GM21786 (cell line): ENCODE results near the gene SCN8A.

Experiments
- ATAC-seq: cut with Tn5 transposase; IDR thresholded peaks from one replicate; pipeline ENCODE4 v1.9.1; 2021; ENCODE audit not compliant: unreplicated experiment

Gene SCN8A

GRCh38 chr12:51812871-51813270 lies 221.8 kb downstream of the SCN8A start:
- no peak for ATAC-seq

- no peak for ATAC-seq
Observed at GRCh38 chr12:51813931-51814310, 222.9 kb downstream of the SCN8A start.

- no peak for ATAC-seq
Observed at GRCh38 chr12:51814311-51815088, 223.5 kb downstream of the SCN8A start.

- ATAC-seq = no peak
Observed at GRCh38 chr12:51815571-51815970, 224.5 kb downstream of the SCN8A start.

- ATAC-seq = no peak
Observed at GRCh38 chr12:51817027-51817953, 226.3 kb downstream of the SCN8A start.

GRCh38 chr12:51818086-51818485 lies 227.1 kb downstream of the SCN8A start:
- no peak for ATAC-seq

- ATAC-seq = no peak
Observed at GRCh38 chr12:51818566-51819300, 227.7 kb downstream of the SCN8A start.

GRCh38 chr12:51819736-51820525 lies 228.9 kb downstream of the SCN8A start:
- no peak for ATAC-seq

- ATAC-seq = no peak
Observed at GRCh38 chr12:51820526-51821439, 229.8 kb downstream of the SCN8A start.

- ATAC-seq = no peak
Observed at GRCh38 chr12:51821440-51822260, 230.6 kb downstream of the SCN8A start.

GRCh38 chr12:51822261-51822616 lies 231.2 kb downstream of the SCN8A start:
- no peak for ATAC-seq

- no peak for ATAC-seq
Observed at GRCh38 chr12:51822956-51823355, 231.9 kb downstream of the SCN8A start.

GRCh38 chr12:51823875-51824565 lies 233.0 kb downstream of the SCN8A start:
- no peak for ATAC-seq

GRCh38 chr12:51825216-51825615 lies 234.2 kb downstream of the SCN8A start:
- ATAC-seq = no peak

- no peak for ATAC-seq
Observed at GRCh38 chr12:51826881-51827280, 235.8 kb downstream of the SCN8A start.

GRCh38 chr12:51827925-51828818 lies 237.1 kb downstream of the SCN8A start:
- no peak for ATAC-seq

- ATAC-seq = no peak
Observed at GRCh38 chr12:51829011-51829481, 238.0 kb downstream of the SCN8A start.
